T-helper 22 cell (primary cell): ENCODE measurements around the gene ID1.
"Not testable (repeated sequence)": the region's sequence is repeated elsewhere in the genome, so short reads cannot be mapped to it uniquely, and the experiment has no call there.

Source experiments
- DNase-seq: peaks from one replicate; pipeline ENCODE4 v3.0.0-alpha.2; 2020; ENCODE audit warnings: low read depth

The ID1 gene

DNA sequence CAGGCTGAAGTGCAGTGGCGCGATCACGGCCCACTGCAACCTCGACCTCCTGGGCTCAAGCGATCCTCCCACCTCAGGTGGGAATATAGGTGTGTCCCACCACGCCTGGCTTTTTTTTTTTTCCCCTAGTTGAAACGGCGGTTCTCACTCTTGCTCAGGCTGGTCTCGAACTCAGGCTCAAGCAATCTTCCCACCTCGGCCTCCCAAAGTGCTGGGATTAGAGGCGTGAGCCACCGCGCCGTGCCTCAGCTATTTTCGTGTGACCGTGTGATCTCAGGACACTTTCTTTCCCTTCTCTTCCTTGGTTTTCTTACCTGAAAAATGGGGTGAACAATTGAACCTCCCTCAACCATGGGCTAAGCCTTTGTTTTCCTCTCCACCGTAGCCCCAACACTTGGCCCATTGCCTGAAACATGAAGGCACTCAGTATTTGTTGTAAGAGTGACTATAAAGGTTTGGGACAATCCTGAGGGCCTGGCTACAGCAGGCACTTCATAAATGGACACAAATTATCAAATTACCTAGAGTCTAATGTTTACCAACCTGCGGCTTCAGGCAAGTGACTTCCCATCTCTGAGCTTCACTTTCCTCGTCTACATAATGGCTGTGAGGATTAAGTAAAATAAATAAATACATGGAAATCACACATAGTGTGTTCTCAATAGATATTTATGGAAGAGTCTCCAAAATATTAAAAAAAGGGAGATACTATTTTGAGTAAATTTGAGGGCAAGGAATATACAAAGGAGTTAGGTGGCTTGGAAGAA, 31.4 kb upstream of the ID1 start:
- DNase-seq: no peak

DNA sequence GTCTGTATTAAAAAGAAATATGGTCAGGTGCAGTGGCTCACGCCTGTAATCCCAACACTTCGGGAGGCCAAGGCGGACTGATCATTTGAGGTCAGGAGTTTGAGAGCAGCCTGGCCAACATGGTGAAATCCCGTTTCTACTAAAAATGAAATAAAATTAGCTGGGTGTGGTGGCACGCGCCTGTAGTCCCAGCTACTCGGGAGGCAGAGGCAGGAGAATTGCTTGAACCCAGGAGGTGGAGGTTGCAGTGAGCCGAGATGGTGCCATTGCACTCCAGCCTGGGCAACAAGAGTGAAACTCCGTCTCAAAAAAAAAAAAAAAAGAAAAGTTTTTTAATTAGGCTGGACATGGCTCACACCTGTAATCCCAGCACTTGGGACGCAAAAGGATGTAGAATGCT, 30.1 kb upstream of the ID1 start:
- not testable (repeated sequence) for DNase-seq

DNA sequence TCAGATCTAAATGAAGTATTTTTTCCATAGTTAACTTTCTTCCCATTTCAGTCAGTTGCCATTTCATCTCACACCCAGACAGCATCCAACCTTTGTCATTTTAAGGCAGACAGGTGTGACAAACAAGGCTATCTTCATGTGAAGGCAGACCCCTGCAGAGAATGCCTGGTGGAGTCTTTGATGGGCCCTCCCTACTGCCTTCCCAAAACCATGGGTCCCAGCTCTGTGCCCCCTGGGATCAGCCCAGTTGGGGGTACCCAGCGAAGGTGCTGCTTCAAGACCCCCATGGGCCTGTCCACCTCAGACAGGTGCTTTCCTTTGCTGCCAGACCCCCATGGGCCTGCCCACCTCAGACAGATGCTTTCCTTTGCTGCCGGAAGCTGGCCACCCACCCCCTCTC, 28.3 kb upstream of the ID1 start:
- no peak for DNase-seq

DNA sequence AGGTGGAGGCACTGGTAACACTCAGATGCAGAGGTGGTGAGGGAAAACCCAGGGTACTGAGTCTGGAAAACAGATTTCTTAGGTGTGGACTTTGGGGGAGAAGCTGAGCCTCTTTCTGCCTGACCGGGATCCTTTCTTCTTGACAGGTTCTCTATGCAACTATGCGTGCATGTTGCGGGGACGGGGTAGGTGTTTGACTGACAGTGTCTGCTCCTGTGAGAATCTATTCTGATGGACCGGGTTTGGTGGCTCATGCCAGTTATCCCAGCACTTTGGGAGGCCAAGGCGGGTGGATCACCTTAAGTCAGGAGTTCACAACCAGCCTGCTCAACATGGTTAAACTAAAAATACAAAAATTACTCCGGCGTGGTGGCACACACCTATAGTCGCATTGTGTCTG, 27.9 kb upstream of the ID1 start:
- DNase-seq: no peak

DNA sequence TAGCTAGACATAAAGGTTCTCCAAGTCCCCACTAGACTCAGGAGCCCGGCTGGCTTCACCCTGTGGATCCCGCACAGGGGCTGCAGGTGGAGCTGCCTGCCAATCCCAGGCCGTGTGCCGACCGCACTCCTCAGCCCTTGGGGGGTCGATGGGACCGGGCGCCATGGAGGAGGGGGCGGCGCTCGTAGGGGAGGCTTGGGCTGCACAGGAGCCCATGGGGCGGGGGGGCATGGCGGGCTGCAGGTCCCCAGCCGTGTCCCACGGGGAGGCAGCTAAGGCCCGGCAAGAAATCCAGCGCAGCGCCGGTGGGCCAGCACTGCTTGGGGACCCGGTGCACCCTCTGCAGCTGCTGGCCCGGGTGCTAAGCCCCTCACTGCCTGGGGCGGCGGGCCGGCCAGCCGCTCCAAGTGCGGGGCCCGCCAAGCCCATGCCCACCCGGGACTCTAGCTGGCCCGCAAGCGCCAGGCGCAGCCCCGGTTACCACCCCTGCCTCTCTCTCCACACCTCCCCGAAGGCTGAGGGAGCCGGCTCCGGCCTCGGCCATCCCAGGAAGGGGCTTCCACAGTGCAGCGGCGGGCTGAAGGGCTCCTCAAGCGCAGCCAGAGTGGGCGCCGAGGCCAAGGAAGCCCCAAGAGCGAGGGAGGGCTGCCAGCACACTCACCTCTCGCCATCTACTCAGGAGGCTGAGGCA, 26.5 kb upstream of the ID1 start:
- no peak for DNase-seq

DNA sequence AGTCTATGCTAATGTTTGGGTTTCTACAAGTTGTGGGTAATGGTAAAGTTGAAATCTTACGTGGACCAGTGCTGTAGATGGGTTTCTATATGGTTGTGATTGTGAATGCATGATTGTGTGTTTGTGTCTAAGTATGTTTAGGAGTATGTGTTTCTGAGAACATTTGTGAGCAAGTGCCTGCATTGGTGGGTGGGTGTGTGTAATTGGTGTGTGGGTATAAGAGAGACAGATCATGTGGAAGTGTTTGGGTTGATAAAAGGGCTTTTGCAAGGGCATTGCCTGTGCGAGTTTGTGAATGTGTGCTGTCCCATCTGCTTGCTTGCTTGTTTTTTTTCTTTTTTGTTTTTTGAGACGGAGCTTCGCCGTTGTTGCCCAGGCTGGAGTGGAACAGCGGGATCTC, 25.8 kb upstream of the ID1 start:
- DNase-seq: no peak

GRCh38 chr20:31579941-31580651, 25.0 kb upstream of the ID1 start:
- DNase-seq: not testable (repeated sequence)

DNA sequence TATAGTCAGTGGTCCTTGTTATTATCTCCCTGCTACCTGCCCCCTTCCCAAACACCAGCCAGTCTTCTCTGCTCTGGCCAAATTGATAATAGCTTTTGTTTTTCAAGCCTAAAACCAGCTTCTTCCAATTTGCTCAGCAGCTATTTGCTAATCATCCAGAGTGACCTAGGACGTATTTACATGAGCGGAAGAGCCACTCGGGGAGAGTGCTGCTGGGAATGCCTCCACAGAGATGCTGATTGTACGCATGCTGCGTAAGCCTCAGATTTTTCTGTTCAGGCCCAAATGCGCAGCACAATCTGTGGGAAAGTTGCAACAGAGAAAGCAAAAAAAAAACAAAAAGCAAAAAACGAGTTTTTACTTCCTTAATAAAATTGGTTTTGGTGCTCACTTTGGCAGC, 24.4 kb upstream of the ID1 start:
- no peak for DNase-seq

DNA sequence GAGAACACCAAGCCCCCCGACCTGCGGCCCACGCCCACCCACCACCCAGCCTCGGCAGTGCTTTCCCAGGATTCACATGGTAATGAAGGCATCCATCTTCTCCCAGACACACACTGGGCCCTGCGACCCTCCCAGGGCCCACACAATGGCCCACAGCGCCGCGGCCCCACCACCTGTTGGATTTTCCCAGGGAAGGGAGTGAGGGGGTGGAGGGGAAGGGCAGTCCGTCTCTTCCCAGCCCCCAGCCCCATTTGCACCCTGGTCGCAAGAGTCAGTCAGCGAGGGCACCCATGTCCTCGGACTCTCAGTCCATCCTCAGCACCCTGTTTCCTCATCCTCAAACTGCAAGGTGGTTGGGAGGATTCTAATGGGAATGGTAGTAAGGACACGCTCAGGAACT, 23.7 kb upstream of the ID1 start:
- DNase-seq: no peak

DNA sequence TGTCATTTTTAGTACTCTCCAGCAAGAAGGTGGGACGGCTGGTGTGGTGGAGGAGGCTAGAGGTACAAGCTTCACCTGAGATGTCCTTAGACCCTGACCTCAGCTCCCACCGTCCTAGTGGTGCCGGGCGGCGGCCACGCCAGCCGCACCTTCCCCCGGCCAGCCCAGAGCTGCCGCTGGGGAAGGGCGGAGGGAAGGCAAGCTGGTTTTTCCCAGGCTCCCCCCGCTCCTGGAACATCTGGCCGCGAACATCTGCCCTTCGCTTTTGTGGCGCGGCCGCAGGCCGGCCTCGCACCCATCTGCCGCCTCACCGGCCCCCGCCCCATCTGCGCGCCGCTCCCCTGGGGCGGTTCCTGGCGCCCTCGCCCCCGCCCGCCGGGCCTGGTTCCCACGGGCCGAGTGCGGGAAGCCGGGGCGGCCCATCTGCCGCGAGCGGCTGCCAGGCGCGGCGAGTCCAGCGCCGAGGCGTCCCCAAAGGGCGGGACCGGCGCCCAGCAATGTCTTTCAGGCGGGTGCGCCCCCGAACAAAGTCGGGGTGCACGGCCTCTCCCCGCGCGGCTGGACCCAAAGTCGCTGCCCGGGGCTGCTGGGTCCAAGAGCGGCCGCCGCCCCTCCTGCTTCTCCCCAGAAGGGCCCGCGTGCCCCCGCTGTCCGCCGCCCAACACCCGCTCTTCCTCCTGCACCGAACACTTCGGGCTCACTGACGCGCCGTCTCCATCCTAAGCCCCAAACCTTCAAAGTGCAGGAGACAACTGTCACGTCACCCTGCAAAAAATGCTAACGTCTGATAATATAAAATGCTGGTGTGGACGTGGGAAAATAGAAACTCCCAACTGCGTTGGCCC, 17.3 kb upstream of the ID1 start:
- no peak for DNase-seq

GRCh38 chr20:31590717-31591225, 14.3 kb upstream of the ID1 start:
- no peak for DNase-seq

GRCh38 chr20:31593221-31594001, 11.7 kb upstream of the ID1 start:
- no peak for DNase-seq

- no peak for DNase-seq
Measured at GRCh38 chr20:31594002-31594557, 11.0 kb upstream of the ID1 start.

GRCh38 chr20:31594558-31595379, 10.3 kb upstream of the ID1 start:
- DNase-seq: no peak

- DNase-seq: no peak
Measured at GRCh38 chr20:31595380-31595653, 9.8 kb upstream of the ID1 start.

DNA sequence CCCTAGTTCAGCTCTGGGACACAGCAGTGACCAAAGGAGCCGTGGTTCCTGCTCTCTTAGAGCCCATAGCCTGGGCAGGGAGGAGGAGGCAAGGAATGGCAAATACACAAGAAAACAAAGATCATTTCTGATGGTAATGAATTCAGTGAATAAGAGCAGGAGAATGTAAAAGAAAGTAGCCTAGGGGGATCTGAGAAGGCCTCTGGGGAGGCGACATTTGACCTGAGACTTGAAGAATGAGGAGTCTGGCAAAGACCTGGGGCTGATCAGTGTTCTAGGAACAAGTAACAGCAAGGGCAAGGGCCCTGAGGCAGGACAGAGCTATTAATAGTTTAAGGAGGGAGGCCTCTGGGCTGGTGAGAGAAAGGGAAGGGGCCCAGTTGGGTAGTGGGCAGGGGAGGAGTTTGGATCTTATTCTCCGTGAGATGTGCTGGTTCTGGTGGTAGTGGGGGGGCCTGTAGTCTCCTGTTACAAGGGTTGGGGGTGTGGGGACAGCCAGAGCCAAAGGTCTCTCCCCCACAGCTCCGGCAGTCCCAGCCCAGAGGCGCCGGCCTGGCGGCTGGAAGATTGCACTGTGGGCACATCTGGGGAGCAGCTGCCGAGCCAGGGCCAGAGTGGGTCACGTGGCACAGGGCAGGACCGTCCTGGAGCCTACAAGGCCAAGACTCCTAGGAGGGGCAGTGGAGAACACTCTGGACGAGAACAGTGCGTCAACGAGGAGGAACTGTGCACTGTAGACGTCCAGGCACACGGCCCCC, 9.3 kb upstream of the ID1 start:
- no peak for DNase-seq

DNA sequence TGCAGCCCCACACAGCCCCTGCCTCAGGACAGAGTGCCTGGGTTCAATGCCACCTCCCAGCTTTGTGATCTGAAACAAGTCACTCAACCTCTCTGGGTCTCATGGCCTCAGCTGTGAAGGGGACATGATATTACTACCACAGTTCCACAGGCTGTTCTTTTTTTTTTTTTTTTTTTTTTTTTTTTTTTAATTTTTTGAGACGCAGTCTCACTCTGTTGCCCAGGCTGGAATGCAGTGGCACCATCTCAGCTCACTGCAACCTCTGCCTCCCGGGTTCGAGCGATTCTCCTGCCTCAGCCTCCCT, 8.7 kb upstream of the ID1 start:
- not testable (repeated sequence) for DNase-seq

GRCh38 chr20:31596831-31597480, 8.1 kb upstream of the ID1 start:
- DNase-seq: no peak

- DNase-seq: no peak
Measured at GRCh38 chr20:31597481-31597855, 7.6 kb upstream of the ID1 start.
